ENCODE results near the gene ZGLP1. TPM values are rescaled to one million over a fixed set of nuclear protein-coding genes. Genes with fewer than 3 reads are reported as not detected.

Gene ZGLP1
- total RNA-seq, 2 experiments from 2014 or later = 1.0 to 1.4 TPM

DNA sequence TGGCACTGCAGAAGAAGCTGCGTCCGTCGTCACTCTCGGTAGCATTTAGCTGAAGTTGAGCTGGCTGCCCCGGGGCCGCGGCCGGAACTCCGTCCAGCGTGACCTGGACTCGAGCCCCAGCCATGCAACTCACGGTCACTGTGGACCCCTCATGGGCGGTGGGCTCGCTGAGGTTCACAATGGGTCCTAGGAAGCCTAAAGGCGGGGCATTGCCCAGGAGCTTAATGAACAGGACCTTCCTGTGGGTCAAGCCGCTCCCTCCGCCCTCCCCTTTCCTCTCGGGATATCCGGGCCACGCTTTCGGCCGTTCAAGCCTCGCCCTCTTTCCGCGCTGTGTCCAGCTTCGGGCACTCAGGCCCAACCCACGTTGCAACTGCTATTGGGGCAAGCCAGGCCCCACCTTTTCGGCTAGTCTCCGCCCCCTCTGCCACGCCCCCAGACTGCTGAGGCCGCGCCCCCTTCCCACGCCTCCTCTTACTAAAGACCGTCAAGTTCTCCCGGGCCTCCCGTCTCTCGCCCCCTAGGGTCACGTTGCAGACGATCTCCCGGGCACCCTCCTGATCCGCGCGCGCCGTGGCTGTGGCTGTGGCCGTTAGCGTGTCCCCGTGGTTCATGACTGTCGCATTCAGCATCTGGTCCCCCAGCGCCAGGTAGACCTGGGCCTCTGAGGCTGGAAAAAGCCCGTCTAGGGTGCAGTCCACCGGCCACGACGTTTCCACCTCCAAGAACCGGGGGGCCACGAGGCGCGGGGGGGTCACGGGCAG, 25.2 kb upstream of the ZGLP1 start:
- Mint-ChIP-seq H3K9me3 (no peaks in the 10 kb centered on the region), H3K4me3 (no peak overlapping the region), H3K36me3 (ENCODE audit: low read depth) (peaks cover 48% of the 10 kb centered on the region), H3K27me3 (no peaks in the 10 kb centered on the region), H3K27ac (no peak overlapping the region), H3K4me1 (peaks cover 56% of the 10 kb centered on the region)
- POLR2A ChIA-PET = interaction anchor here (1.1 to 3.4 kb wide), 8 partner anchors 10 to 83 kb away, joined by 3 to 36 read pairs (median 4); partner anchors contain the start of genes ICAM1, ICAM5 and TYK2
- peak; percentile 55 for DNase-seq
- CTCF ChIA-PET = interaction anchor here (1.5 kb wide), 1 partner anchor 56 kb away, joined by 3 read pairs; no protein-coding TSS in a partner anchor

DNA sequence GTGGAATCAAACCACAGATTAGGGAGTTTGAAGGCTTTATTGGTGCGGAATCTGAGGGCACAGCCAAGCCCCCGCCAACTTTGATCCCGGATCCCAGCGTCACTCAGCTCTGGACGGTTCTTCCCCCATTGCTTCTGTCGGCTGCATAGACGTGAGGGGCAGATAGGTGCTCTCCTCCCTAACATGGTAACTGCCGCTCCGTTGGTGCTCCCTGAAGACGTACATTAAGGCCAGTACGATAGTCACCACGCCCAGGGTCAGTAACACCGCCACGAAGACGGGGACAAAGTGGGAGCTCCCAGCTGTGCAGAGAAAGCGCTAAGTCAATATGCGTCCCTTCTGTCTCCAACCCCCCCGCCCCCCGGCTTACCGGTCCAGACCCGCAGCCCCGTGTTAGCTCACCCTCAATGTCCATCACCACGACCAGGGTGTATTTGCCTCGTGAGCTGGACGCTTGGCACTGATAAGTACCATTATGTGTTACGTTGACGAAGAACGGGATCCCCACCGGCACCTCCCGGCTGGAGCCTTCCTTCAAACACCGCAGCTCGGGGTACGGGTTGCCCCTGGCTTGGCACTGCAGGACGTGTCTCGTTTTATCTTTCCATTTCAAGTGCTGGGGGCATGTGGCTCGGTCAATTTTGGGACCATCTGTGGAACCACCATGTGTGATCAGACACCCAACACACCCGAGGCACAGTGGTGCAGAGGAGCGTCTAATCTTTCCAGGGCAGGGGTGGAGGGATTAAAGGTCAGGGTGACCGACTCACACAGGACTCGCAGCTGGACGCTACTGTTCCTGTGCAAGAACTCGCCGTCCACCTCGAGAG, 24.4 kb upstream of the ZGLP1 start:
- H3K9me3 Mint-ChIP-seq = no peaks in the 10 kb centered on the region
- DNase-seq = no peak
- H3K4me3 Mint-ChIP-seq = peak overlapping the region; percentile 84
- peaks cover 50% of the 10 kb centered on the region for H3K36me3 Mint-ChIP-seq (ENCODE audit: low read depth)
- peaks cover 48% of the 10 kb centered on the region for H3K4me1 Mint-ChIP-seq
- ChIA-PET POLR2A (interaction anchor here (0.7 to 3.4 kb wide), 17 partner anchors 8 to 230 kb away, joined by 3 to 36 read pairs (median 4); partner anchors contain the start of genes CDC37, DNMT1, ICAM1 and ICAM4), CTCF (interaction anchor here (0.6 to 3.3 kb wide), 8 partner anchors 9 to 75 kb away, joined by 3 to 23 read pairs (median 4); partner anchors contain the start of genes ICAM1 and TYK2)
- peak overlapping the region; percentile 90 for H3K27ac Mint-ChIP-seq
- no peaks in the 10 kb centered on the region for H3K27me3 Mint-ChIP-seq

DNA sequence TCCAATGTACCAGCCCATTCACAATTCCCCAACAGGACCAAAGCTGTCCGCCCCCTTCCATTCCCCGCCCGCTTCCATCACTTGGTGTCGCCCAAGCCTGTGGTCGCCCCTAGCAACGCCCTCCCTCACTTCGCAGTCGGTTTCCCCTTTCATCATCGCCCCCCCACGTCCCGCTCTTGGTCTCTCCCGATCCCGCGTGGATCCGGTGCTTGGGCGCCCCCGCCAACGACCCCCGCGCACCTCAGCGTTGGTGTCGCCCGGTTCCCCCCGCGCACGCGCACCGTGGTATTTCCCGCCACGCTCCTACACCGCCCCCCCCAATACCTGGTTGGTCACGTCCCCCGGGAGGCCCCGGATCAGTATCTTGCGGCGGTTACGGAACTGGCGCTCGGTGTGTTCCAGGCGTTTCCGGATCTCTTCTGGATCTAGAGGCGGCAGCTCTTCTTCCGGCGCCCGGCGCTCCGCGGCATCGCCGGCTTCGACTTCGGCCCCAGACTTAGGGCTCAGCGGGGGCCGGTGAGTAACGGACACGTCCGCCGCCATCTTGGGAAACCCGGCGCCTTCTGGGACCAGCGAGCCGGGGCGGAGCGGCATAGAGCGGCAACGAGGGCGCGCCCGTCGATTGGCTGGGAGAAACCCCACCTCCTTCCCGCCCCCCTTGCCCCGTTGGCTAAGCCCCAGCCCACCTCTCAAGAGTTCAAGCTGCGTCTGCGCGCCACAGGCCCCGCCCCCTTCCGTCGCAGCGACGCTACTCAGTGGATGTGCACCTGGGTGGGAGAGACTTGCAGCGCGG, 23.5 kb upstream of the ZGLP1 start, which contains the start of gene RAVER1:
RAVER1 (minus strand) TSS at position 565 of the 793 bp plus-strand sequence; CDS start at position 543, 22 bp downstream.
- ChIA-PET POLR2A (interaction anchor here (0.7 to 3.4 kb wide), 16 partner anchors 8 to 229 kb away, joined by 3 to 36 read pairs (median 4); partner anchors contain the start of genes CDC37, DNMT1, ICAM1 and ICAM4), CTCF (interaction anchor here (0.6 to 3.3 kb wide), 9 partner anchors 9 to 74 kb away, joined by 3 to 23 read pairs (median 3); partner anchors contain the start of genes ICAM1 and TYK2)
- Mint-ChIP-seq H3K27ac (peak within 1 kb of the TSS; percentile 90), H3K9me3 (no peaks in the 10 kb centered on the region), H3K4me1 (peaks cover 40% of the 10 kb centered on the region), H3K4me3 (peak within 1 kb of the TSS; percentile 84), H3K36me3 (ENCODE audit: low read depth) (peaks cover 43% of the 10 kb centered on the region), H3K27me3 (no peaks in the 10 kb centered on the region)
- DNase-seq = peak; percentile 98

DNA sequence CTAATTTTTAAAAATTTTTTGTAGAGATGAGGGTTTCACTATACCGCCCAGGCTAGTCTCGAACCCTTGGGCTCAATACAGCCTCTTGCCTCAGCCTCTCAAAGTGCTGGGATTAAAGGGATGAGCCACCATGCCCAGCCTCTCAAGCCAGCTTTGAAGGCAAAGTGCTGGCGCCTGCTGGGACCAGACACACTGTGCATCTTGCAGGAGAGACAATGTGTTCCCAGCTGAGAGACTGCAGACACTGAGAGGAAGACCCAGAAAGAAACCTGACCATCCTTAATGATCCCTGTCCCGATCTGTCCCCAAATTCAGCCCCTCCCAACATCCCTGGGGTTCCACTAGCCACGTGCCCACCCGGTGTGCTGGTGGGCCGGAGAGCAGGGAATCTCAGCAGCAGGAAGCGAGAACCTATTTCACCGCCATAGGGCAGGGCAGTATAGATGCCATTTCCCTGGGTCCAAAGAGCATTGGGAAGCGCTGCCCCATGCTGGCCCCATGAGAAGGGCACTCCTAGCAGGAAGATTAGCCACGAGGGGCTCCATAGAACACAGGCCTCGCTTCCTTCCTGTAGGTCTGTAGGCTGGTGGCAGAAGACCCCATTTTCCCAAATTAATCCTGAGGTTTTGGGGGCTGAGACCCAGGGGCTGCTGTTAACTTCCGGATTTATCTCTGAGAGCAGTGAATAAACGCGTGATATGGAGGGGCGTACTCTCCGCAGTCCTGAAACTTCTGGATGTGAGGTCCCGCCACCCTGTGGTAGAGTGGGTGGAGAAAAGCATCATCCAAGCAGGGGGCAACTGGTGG, 22.7 kb upstream of the ZGLP1 start:
- peak overlapping the region; percentile 84 for H3K4me3 Mint-ChIP-seq
- CTCF ChIA-PET = interaction anchor here (1.0 to 3.3 kb wide), 5 partner anchors 56 to 526 kb away, joined by 3 to 23 read pairs (median 3); partner anchors contain the start of gene ICAM1
- no peaks in the 10 kb centered on the region for H3K9me3 Mint-ChIP-seq
- H3K36me3 Mint-ChIP-seq (ENCODE audit: low read depth) = peaks cover 49% of the 10 kb centered on the region
- peaks cover 38% of the 10 kb centered on the region for H3K4me1 Mint-ChIP-seq
- H3K27ac Mint-ChIP-seq = peak overlapping the region; percentile 90
- no peak for DNase-seq
- H3K27me3 Mint-ChIP-seq = no peaks in the 10 kb centered on the region
- POLR2A ChIA-PET = interaction anchor here (1.0 to 3.4 kb wide), 8 partner anchors 7 to 229 kb away, joined by 3 to 36 read pairs (median 8); partner anchors contain the start of genes ICAM1, ICAM4 and TYK2

DNA sequence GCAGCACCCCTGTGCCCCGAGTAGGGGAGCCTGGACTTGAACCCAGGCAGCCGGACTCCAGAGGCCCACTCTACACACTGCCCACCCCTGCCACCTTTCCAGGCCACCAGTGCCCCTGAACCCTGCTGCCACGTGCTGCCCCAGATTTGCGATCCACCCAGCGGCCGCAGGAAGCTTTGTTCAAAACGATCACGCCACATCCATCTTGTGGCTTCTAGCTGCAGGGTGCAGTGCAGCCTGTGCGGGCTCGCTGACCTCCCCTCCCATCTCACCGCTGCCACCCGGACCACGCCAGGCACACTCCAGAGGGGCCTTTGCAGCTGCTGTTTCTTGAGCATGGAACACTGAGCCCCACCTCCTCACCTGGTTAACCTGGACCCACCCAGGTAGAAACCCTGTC, 19.9 kb upstream of the ZGLP1 start:
- no peak for DNase-seq
- Mint-ChIP-seq H3K4me1 (peaks cover 27% of the 10 kb centered on the region), H3K9me3 (no peaks in the 10 kb centered on the region), H3K27ac (no peak overlapping the region), H3K27me3 (no peaks in the 10 kb centered on the region), H3K4me3 (no peak overlapping the region), H3K36me3 (ENCODE audit: low read depth) (peaks cover 36% of the 10 kb centered on the region)
- ChIA-PET CTCF (interaction anchor here (1.4 kb wide), 1 partner anchor 59 kb away, joined by 4 read pairs; no protein-coding TSS in a partner anchor), POLR2A (no interaction called here)

DNA sequence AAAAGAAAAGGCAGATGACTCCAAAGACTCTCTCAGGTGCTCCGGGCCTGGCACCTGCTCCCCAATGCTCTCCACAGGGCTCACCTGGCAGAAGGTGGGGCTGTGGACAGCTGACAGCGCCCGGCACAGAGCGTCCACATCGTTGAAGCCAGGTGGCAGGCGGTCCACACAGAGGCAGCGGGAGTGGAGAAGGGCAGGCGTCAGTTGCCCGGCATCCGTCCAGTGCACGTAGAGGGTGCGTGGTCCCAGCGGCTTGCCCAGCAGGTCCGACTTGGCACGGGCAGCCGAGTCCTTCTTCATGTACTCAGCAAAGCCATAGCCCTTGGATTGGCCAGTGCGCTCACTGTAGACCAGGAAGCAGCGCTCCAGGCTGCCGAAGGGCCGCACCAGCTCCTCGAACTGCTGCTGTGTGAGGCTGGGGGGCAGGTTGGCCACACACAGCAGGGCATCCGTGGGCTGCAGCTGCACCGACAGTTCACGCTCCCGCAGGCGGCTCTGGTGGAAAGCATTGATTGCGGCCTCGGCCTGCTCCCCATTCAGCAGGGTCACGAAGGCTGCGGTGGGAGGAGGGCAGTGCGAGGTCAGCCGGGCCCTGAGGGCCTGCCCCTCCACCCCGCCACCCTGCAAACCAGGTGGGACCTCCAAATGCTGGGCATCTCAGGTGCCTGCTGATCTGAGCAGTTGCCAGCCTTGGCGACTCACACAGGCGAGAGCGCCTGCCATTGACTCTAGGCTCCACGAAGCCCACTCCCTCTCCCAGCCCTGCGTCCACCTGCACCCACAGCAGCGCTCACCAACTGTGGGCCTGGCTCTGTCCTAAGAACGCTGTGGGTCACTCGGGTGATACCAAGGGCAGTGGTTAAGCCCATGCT, 19.2 kb upstream of the ZGLP1 start:
- POLR2A ChIA-PET = interaction anchor here (0.8 kb wide), 1 partner anchor 11 kb away, joined by 3 read pairs; no protein-coding TSS in a partner anchor
- Mint-ChIP-seq H3K4me1 (peaks cover 20% of the 10 kb centered on the region), H3K27ac (no peak overlapping the region), H3K4me3 (no peak overlapping the region), H3K36me3 (ENCODE audit: low read depth) (peaks cover 30% of the 10 kb centered on the region), H3K27me3 (no peaks in the 10 kb centered on the region), H3K9me3 (no peaks in the 10 kb centered on the region)
- no peak for DNase-seq
- CTCF ChIA-PET = interaction anchor here (1.3 kb wide), 1 partner anchor 64 kb away, joined by 3 read pairs; no protein-coding TSS in a partner anchor

DNA sequence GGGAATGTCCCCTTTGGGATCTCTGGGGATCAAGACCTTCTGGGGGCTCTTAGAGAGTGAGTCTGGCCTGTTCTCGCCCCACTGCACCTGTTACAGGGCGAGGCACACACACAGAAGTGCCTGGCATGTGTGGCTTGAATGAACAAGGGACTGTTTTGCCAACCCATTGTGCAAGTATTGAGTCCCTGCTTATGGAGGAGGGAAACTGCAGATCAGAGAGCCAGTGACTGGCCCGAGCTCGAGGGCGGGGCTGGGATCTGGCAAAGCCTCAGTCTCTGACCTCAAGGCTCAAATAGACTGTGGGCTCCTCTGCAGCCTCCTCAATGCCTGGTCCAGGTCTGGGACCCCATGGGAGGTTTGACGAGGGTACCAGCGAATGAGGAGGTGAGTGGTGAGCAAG, 18.2 kb upstream of the ZGLP1 start:
- Mint-ChIP-seq H3K27ac (no peak overlapping the region), H3K4me1 (peaks cover 14% of the 10 kb centered on the region), H3K4me3 (no peak overlapping the region), H3K9me3 (no peaks in the 10 kb centered on the region), H3K27me3 (no peaks in the 10 kb centered on the region), H3K36me3 (ENCODE audit: low read depth) (peaks cover 25% of the 10 kb centered on the region)
- DNase-seq = no peak
- POLR2A ChIA-PET = interaction anchor here (0.8 kb wide), 1 partner anchor 12 kb away, joined by 3 read pairs; no protein-coding TSS in a partner anchor
- CTCF ChIA-PET = interaction anchor here (1.3 kb wide), 1 partner anchor 65 kb away, joined by 3 read pairs; no protein-coding TSS in a partner anchor

DNA sequence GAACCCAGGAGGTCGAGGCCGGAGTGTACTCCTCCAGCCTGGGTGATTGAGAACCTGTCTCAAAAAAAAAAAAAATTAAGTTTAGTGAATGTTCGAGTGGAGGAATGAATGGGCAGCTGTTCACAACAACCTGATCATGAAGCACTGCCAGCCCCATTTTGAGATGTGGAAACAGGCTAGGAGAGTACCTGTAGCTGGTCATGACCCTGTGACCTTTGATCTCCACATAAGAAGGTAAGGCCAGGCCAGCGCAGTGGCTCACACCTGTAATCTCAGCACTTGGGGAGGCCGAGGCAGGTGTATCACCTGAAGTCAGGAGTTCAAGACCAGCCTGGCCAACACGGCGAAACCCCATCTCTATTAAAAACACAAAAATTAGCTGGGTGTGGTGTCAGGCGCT, 16.1 kb upstream of the ZGLP1 start:
- CTCF ChIA-PET = no interaction called here
- H3K27ac Mint-ChIP-seq = no peak overlapping the region
- POLR2A ChIA-PET = interaction anchor here (2.6 kb wide), 1 partner anchor 8 kb away, joined by 9 read pairs; the partner anchor contains the start of gene RAVER1
- H3K9me3 Mint-ChIP-seq = no peaks in the 10 kb centered on the region
- peaks cover 27% of the 10 kb centered on the region for H3K36me3 Mint-ChIP-seq (ENCODE audit: low read depth)
- no peak for DNase-seq
- peaks cover 2% of the 10 kb centered on the region for H3K4me1 Mint-ChIP-seq
- H3K4me3 Mint-ChIP-seq = no peak overlapping the region
- no peaks in the 10 kb centered on the region for H3K27me3 Mint-ChIP-seq

DNA sequence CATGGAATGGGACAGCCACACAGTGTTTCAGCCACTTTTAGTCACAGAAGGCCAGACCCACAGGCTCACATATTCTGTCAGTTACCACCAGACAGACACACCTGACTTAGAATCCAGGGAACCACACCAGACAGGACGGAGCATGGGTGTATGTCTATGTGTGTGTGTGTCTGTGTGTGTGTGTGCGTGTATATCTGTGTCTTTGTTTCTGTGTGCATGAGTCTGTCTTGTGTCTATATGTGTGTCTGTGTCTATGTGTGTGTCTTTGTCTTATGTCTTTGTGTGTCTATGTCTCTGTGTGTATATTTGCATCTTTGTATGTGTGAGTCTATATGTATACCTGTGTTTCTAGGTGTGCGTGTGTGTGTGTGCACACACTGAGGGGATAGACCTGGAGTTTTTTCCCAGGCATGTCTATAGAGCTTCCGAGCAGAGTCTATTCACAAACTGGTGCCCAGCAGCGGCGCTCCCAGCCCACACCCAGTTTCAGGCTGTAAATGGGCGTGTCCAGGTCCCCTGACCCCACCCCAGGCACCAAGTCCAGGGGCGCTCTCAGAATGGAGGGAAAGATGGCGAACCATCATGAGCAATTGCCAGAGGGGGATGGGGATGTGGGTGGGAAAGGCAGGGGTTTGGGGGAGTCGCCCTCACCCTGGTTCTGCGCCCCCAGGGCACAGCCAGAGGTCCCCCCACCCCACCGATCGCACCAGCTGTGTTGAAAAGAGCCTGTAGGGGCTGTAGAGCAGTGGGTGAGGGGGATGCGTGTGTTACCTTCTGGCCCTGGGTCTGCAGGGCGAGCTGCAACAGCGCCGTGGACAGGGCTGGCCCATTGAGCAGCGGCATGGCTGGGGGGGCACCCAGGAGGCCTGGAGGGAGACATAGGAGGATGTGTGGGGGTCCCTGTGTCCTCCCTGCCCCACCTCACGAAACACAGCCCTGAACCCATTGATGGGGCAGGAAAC, 12.5 kb upstream of the ZGLP1 start:
- ChIA-PET CTCF (interaction anchor here (0.6 to 1.2 kb wide), 2 partner anchors 12 to 53 kb away, joined by 3 read pairs; no protein-coding TSS in a partner anchor), POLR2A (interaction anchor here (1.2 kb wide), 1 partner anchor 22 kb away, joined by 4 read pairs; no protein-coding TSS in a partner anchor)
- no peaks in the 10 kb centered on the region for H3K27me3 Mint-ChIP-seq
- H3K36me3 Mint-ChIP-seq (ENCODE audit: low read depth) = peaks cover 27% of the 10 kb centered on the region
- H3K27ac Mint-ChIP-seq = no peak overlapping the region
- H3K4me3 Mint-ChIP-seq = no peak overlapping the region
- no peaks in the 10 kb centered on the region for H3K9me3 Mint-ChIP-seq
- H3K4me1 Mint-ChIP-seq = no peaks in the 10 kb centered on the region
- DNase-seq = no peak

DNA sequence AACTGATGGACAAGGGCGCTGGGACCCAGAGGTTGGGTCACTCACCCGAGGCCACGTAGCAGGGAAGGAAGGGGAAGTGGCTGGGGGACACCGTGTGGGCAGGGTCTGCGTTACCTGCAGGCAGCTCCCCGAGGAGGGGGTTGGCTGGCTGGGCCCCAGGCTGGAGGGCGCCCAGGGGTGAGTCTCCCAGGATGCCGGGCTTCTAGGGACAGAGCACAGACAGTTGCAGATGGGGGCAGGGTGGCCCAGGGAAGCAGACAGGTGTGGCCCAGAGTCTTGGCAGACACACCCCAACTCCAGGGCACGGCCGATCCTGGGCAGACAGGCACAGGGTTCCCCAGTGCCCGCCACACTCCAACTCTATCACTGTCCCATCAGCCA, 11.8 kb upstream of the ZGLP1 start:
- Mint-ChIP-seq H3K9me3 (no peaks in the 10 kb centered on the region), H3K4me3 (no peak overlapping the region), H3K27ac (no peak overlapping the region), H3K4me1 (no peaks in the 10 kb centered on the region), H3K27me3 (no peaks in the 10 kb centered on the region), H3K36me3 (ENCODE audit: low read depth) (peaks cover 32% of the 10 kb centered on the region)
- no peak for DNase-seq
- POLR2A ChIA-PET = no interaction called here
- CTCF ChIA-PET = interaction anchor here (1.2 kb wide), 1 partner anchor 52 kb away, joined by 3 read pairs; no protein-coding TSS in a partner anchor

All from activated CD4-positive, alpha-beta memory T cell treated with anti-CD3 and anti-CD28 coated beads, Interleukin-2, amount 10 ng/mL, durations not matched to agents 7 days and 5 days (primary cell).